ENCODE results near the gene KIF5B.
"Not testable (repeated sequence)": the region's sequence is repeated elsewhere in the genome, so short reads cannot be mapped to it uniquely, and the experiment has no call there.

Gene KIF5B

GRCh38 chr10:32023264-32023663 lies 33.0 kb downstream of the KIF5B start:
- FAIRE-seq (peak; percentile 88), DNase-seq (ENCODE audit: insufficient read length, low spot score) (no peak)

DNA sequence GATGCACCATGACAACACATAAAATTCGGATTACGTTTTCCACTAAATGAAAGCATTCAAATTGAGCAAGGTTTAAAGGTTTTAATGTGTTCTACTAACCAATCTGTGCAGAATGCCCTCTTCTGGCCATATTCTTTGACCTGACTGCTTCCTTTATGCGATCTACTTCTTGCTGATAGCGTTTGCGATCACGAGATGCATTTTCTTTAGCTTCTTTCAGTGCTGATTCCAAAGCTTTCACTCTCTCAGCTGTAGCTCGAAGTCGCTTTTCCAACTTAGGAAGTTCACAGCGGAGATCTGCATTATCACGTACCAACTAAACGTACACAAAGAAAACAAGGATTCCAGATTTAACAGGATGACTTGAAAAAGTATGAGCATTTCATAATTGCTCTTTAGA lies 39.2 kb downstream of the KIF5B start:
- no peak for FAIRE-seq
- no peak for DNase-seq (ENCODE audit: insufficient read length, low spot score)

- DNase-seq (ENCODE audit: insufficient read length, low spot score) (no peak), FAIRE-seq (no peak)
Observed at GRCh38 chr10:32015386-32015785, 40.8 kb downstream of the KIF5B start.

GRCh38 chr10:32007026-32007425 lies 49.2 kb downstream of the KIF5B start:
- DNase-seq (ENCODE audit: insufficient read length, low spot score) (no peak), FAIRE-seq (no peak)

DNA sequence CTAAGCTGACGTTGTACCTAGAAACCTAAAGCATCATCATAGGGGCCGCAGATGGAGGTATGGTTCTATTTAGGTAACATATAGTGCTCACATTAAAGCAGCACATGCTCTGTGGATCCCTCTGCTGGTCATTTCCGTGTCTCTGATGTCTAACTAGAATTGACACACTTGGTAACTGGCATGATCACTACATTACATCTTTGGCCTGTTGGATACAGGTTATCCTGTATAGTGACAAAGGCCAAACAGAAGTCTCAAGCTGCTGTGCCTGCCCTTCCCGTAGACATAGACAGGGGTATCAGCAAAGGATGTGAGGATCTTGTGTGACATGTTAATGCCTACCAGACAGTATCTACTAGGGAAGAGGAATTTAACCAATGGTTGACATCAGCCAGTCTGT lies 51.2 kb downstream of the KIF5B start:
- DNase-seq (ENCODE audit: insufficient read length, low spot score) (no peak), FAIRE-seq (no peak)

GRCh38 chr10:32004161-32004591 lies 52.0 kb downstream of the KIF5B start:
- FAIRE-seq, result no peak
- no peak for DNase-seq (ENCODE audit: insufficient read length, low spot score)

DNA sequence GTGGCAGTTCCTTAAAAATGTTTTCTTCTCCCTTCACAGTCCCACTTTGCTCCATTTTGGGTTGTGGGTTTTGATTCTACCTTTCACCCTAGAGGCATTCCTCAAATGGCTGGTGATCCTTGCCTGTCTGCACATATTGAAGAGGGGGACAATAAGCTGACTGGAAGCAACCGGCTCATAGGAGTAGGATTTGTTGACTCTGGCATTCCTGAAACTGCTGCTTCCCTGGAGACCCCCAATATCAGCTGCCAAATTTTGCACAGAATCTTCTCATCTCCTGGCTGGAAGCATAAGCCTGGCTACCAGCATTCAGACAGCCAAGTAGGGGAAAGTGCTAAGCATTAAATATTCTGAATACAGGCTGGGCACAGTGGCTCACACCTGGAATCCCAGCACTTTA lies 53.7 kb downstream of the KIF5B start:
- FAIRE-seq, result no peak
- DNase-seq (ENCODE audit: insufficient read length, low spot score), result no peak

DNA sequence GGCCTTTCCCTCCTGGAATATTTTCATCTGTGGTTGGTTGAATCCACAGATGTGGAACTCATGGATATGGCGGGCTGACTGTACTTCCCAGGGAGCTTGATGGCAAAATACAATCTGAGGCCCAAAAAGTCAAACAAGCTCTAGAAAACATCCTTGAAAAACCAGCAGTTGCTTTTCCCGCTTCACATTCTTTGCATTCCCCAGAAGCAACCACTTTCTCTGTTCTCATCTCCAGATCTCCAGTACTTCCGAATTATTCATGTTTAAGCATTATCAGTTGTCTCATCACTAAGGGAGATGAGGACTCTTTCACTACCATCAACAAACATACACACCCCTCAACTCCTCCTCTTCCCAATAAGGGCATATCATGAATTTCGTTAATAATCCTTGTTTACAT lies 55.3 kb downstream of the KIF5B start:
- DNase-seq (ENCODE audit: insufficient read length, low spot score), result no peak
- no peak for FAIRE-seq

DNA sequence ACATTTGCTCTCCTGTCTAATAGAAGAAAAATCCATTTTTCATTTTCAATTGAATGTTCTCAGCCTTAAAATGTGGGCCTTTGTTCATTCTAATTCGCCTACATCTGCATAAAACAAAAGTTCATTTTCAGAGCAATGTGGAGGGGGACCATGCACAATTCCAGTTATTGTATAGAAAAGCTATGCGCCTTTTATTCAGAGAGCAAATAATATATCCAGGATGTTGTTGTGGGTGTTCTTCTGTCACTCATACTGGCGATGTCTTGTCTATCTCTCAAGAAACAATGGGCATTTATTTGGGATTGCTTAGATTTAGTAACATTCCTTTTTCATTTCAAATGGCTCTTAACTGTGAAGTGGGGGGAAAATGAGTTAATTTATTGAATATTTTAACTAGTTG lies 56.4 kb downstream of the KIF5B start:
- FAIRE-seq (no peak), DNase-seq (ENCODE audit: insufficient read length, low spot score) (no peak)

DNA sequence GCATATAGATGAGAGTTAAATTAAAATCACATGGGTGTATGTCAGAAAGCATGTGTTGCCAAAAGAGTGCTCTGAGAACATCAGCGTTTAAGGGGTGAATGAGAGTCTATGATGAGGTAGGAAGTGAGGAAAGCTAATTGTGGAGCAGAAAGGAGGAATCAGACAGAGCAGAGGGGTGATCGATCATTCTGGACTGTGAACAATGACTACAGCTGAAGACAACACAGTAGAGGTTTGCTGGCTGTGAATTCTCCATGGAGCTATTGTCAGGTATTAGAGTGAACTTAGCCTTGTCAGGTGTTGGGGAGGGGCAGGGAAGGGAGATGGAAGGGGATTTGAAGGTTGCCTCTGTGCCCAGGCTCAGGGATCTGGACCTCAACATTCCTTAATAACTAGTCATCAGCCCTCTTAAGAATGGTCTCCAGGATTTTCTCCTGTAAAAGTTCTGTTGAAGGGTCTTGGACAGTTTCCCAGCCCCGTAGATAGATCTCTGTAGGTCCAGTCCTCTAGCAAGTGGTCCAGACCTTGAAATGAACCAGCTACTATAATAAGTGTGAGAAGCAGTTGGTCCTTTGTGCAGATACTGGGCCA lies 57.1 kb downstream of the KIF5B start:
- FAIRE-seq, result no peak
- no peak for DNase-seq (ENCODE audit: insufficient read length, low spot score)

DNA sequence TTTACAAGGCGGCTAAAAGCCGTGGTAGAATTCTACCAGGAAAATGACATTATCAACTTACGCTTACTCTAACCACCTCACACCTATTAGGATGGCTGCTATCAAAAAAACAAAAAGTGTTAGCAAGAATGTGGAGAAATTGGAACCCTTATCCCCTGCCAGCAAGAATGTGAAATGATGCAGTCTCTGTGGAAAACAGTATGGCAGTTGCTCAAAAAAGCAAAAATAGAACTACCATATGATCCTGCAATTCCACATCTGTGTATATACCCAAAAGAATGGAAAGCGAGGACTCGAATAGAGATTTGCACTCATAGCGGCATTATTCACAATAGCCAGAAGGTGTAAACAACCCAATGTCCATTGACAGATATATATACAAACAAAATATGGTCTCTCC lies 61.3 kb downstream of the KIF5B start:
- no peak for DNase-seq (ENCODE audit: insufficient read length, low spot score)
- FAIRE-seq, result no peak

DNA sequence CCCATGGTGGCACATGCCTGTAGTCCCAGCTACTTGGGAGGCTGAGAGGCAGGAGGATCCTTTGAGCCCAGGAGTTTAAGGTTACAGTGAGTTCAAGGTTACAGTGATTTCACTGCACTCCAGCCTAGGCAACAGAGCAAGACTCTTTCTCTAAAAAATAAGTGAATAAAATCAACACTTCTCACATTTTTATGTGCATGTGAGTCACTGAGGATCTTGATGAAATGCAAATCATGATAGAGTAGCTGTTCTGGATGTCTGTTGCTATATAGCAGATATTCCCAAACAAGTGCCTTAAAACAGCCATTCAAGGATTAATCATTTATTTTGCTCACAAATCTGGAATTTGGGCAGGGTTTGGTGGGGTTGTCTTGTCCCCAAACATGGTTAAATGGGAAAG lies 65.3 kb downstream of the KIF5B start:
- no peak for FAIRE-seq
- no peak for DNase-seq (ENCODE audit: insufficient read length, low spot score)

DNA sequence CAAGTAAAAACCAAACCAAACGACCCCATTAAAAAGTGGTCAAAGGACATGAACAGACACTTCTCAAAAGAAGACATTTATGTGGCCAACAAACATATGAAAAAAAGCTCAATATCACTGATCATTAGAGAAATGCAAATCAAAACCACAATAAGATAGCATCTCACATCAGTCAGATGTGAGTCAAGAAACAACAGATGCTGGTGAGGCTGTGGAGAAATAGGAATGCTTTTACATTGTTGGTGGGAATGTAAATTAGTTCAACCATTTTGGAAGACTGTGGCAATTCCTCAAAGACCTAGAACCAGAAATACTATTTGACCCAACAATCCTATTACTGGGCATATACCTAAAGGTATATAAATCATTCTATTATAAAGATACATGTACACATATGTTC lies 68.4 kb downstream of the KIF5B start:
- not testable (repeated sequence) for FAIRE-seq

GRCh38 chr10:31982111-31982510 lies 74.1 kb downstream of the KIF5B start:
- DNase-seq (ENCODE audit: insufficient read length, low spot score) (no peak), FAIRE-seq (no peak)

More for the DNA sequence above, 68.4 kb downstream of the KIF5B start:
- not testable (repeated sequence) for DNase-seq (ENCODE audit: insufficient read length, low spot score)

DNA sequence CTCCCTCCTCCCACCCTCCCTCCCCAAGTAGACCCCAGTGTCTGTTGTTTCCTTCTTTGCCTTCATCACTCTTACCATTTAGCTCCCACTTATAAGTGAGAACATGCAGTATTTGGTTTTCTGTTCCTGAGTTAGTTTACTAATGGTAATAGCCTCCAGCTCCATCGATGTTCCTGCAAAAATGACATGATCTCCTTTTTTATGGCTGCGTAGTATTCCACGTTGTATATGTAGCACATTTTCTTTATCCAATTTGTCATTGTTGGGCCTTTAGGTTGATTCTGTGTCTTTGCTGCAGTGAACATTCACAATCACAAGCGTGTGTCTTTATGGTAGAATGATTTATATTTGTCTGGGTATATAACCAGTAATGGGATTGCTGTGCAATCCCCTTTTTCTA lies 75.8 kb downstream of the KIF5B start:
- DNase-seq (ENCODE audit: insufficient read length, low spot score) (no peak), FAIRE-seq (no peak)

- DNase-seq (ENCODE audit: insufficient read length, low spot score); FAIRE-seq: not testable (repeated sequence)
Observed at GRCh38 chr10:31979071-31979470, 77.2 kb downstream of the KIF5B start.

DNA sequence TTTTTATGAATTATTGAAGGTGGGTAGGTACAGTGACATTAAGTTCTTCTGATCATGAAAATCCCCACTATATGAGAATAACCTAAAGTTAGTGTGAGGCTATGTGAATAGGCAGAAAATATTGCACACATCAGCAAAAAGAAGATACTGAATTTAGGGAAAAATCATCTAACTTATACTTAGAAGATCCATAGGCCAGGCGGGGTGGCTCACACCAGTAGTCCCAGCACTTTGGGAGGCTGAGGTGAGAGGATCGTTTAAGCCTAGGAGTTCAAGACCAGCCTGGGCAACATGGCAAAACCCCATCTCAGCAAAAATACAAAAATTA lies 78.1 kb downstream of the KIF5B start:
- no peak for DNase-seq (ENCODE audit: insufficient read length, low spot score)
- no peak for FAIRE-seq

GRCh38 chr10:31977440-31978155 lies 78.6 kb downstream of the KIF5B start:
- DNase-seq (ENCODE audit: insufficient read length, low spot score) (no peak), FAIRE-seq (no peak)

GRCh38 chr10:31975157-31975765 lies 81.0 kb downstream of the KIF5B start:
- FAIRE-seq (no peak), DNase-seq (ENCODE audit: insufficient read length, low spot score) (no peak)

GRCh38 chr10:31974434-31975124 lies 81.6 kb downstream of the KIF5B start:
- FAIRE-seq (no peak), DNase-seq (ENCODE audit: insufficient read length, low spot score) (no peak)

DNA sequence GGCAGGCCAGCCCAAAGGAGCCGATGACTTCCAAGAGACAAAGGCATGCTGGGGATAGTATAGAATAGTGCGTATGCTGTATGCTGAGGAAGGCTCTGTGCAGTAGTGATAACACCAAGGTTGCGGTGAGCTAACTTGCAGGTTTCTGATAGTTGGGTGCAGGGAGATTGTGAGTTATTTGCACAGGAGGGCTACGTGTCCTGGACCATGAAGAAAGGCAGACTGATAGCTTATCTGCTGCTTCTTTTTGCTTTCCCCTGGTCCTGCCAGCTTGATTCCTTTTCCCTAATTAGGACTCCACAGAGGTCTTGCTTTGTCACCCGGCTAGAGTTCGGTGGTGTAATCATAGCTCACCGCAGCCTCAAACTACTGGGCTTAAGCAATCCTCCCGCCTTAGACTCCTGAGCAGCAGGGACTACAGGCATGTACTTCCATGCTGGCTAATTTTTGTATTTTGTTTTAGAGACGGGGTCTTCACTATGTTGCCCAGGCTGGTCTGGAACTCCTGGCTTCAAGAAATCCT lies 83.6 kb downstream of the KIF5B start:
- no peak for DNase-seq (ENCODE audit: insufficient read length, low spot score)

More for the DNA sequence above, 83.6 kb downstream of the KIF5B start:
- no peak for FAIRE-seq
